HL-60 (cell line): ENCODE data around the gene CREBL2.

Experiments
- POLR2AphosphoS5 ChIP-seq: IDR thresholded peaks from 2 replicates; pipeline ENCODE4 v1.6.1; 2012; ENCODE audit warnings: low read depth
- TF ChIP-seq, protein P1 (sequence below): IDR thresholded peaks from one replicate; pipeline ENCODE4 v1.5.1; 2011; ENCODE audit warnings: low read length, control low read depth, inconsistent platforms; ENCODE audit not compliant: insufficient read depth

DNA sequence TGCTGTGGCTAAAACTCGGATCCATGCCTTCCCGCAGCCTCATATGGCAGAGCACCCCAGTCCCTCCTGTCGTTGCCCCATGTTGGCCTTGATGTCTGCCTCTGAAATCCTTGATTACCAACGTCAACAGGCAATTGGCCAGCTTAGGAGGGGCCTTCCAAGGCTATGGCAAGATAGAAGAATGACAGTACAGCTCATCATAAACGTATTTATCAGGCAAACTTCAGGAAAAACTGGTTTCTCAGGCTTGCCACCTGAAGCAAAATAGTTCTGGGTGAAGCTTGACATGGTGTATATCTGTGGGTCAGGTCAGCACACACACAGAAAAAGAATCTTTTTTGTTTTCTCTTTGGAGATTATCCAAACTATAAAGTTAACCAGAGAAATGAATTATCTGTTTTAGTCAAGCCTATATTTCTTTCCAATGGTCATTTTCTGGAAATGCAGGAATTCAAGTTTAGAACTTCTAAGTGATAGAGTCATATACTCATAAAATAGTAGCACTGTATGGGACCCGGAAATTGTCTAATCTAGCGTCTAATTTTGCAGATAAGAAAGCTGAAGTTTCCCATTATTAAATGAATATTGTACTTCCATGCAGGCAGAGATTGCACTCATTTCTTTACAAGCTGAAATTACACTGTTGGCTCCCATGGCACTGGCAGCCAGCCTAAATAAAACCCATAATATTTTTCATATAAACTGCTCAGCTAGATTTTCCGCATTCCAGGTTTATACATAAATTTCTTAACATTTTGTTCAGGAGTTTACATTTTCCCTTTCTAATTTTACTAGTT is 24.6 kb upstream of the CREBL2 start:
- TF ChIP-seq POLR2AphosphoS5 = no peak
- TF ChIP-seq, protein P1, sequence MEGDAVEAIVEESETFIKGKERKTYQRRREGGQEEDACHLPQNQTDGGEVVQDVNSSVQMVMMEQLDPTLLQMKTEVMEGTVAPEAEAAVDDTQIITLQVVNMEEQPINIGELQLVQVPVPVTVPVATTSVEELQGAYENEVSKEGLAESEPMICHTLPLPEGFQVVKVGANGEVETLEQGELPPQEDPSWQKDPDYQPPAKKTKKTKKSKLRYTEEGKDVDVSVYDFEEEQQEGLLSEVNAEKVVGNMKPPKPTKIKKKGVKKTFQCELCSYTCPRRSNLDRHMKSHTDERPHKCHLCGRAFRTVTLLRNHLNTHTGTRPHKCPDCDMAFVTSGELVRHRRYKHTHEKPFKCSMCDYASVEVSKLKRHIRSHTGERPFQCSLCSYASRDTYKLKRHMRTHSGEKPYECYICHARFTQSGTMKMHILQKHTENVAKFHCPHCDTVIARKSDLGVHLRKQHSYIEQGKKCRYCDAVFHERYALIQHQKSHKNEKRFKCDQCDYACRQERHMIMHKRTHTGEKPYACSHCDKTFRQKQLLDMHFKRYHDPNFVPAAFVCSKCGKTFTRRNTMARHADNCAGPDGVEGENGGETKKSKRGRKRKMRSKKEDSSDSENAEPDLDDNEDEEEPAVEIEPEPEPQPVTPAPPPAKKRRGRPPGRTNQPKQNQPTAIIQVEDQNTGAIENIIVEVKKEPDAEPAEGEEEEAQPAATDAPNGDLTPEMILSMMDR = no peak
